Endodermal cell (in vitro differentiated cells): ENCODE results near the gene GALNT14. TPM values are rescaled to one million over a fixed set of nuclear protein-coding genes. Genes with fewer than 3 reads are reported as not detected.

Source experiments
- DNase-seq: peaks from one replicate; pipeline ENCODE4 v3.0.0-alpha.2; 2017
- H3K27ac ChIP-seq: 2 replicates; pipeline ENCODE4 v1.5.1; 2013; ENCODE audit warnings: mild to moderate bottlenecking, low read depth, low read length, moderate library complexity
- H3K27me3 ChIP-seq: 2 replicates; pipeline ENCODE4 v1.6.1; 2013; ENCODE audit warnings: mild to moderate bottlenecking, low read length, moderate library complexity; ENCODE audit not compliant: insufficient read depth, control insufficient read depth, poor library complexity, severe bottlenecking
- H3K36me3 ChIP-seq: 2 replicates; pipeline ENCODE4 v1.7.0; 2013; ENCODE audit warnings: mild to moderate bottlenecking, low read length, moderate library complexity; ENCODE audit not compliant: control insufficient read depth, insufficient read depth
- H3K4me1 ChIP-seq: one replicate; pipeline ENCODE4 v1.7.0; 2013; ENCODE audit warnings: low read length; ENCODE audit not compliant: control insufficient read depth, insufficient read depth
- H3K4me3 ChIP-seq: 2 replicates; pipeline ENCODE4 v1.5.1; 2013; ENCODE audit warnings: mild to moderate bottlenecking, low read length, moderate library complexity
- H3K9ac ChIP-seq: 2 replicates; pipeline ENCODE4 v1.6.1; 2013; ENCODE audit warnings: mild to moderate bottlenecking, low read length, moderate library complexity; ENCODE audit not compliant: poor library complexity, severe bottlenecking; ENCODE audit errors: extremely low read depth
- H3K9me3 ChIP-seq: 2 replicates; pipeline ENCODE4 v1.6.1; 2013; ENCODE audit warnings: mild to moderate bottlenecking, low read length, moderate library complexity; ENCODE audit not compliant: control insufficient read depth
- H3K27ac Mint-ChIP-seq: 2 replicates; pipeline ENCODE4 v1.8.0; 2020; ENCODE audit warnings: mixed read lengths
- H3K27me3 Mint-ChIP-seq: 2 replicates; pipeline ENCODE4 v1.8.0; 2021; ENCODE audit warnings: mild to moderate bottlenecking, mixed read lengths; ENCODE audit not compliant: insufficient read depth
- H3K36me3 Mint-ChIP-seq: 2 replicates; pipeline ENCODE4 v1.8.0; 2020; ENCODE audit warnings: low read depth, mixed read lengths
- H3K4me1 Mint-ChIP-seq: 2 replicates; pipeline ENCODE4 v1.8.0; 2020; ENCODE audit warnings: mixed read lengths
- H3K4me3 Mint-ChIP-seq: 2 replicates; pipeline ENCODE4 v1.8.0; 2020; ENCODE audit warnings: mild to moderate bottlenecking, moderate library complexity, mixed read lengths
- H3K9me3 Mint-ChIP-seq: 2 replicates; pipeline ENCODE4 v1.8.0; 2020; ENCODE audit warnings: mild to moderate bottlenecking, mixed read lengths
- WGBS, 2 experiments: methylation state at CpG; one replicate each; pipeline versions ENCODE4 v1.1.5 to v1.1.7; 2013; ENCODE audit warnings: missing lambda C conversion rate in 2 of 2, mixed read lengths in 1 of 2; ENCODE audit not compliant: insufficient coverage in 1 of 2, insufficient read length in 1 of 2; 5-methylcytosine and 5-hydroxymethylcytosine counted together
- total RNA-seq, 2 donors: library from RNA; stranded (reverse); fragmentation: NEBNext Ultra II Directional in 1 of 2; extraction: Animal tissue kit (Norgen Biotek cat#: 25700) in 1 of 2; gene quantifications; 2 replicates in 1 of 2; 3 replicates in 1 of 2; pipeline ENCODE4 v1.2.1, GENCODE V29; 2021
- TF ChIP-seq, protein P1 (sequence below): fragments of 200-600 bp; sonication (generic); conservative IDR thresholded peaks from 2 replicates; pipeline ENCODE4 v1.5.0; 2021; ENCODE audit warnings: antibody characterized with exemption, mild to moderate bottlenecking

Gene GALNT14
- total RNA-seq, 2 donors from 2014 or later, result 1.4 TPM

GRCh38 chr2:30947686-30948085 is 190.6 kb downstream of the GALNT14 start:
- Mint-ChIP-seq H3K36me3 (no peaks in the 10 kb centered on the region), H3K27me3 (no peaks in the 10 kb centered on the region), H3K4me3 (no peak overlapping the region), H3K27ac (no peak overlapping the region), H3K9me3 (peaks cover 2% of the 10 kb centered on the region), H3K4me1 (no peaks in the 10 kb centered on the region)
- Histone ChIP-seq H3K27me3 (no peaks in the 10 kb centered on the region), H3K9me3 (no peaks in the 10 kb centered on the region), H3K27ac (no peak overlapping the region), H3K36me3 (no peaks in the 10 kb centered on the region), H3K4me3 (no peak overlapping the region), H3K4me1 (no peaks in the 10 kb centered on the region), H3K9ac (no peak overlapping the region)
- DNase-seq, result no peak
- TF ChIP-seq, protein P1, sequence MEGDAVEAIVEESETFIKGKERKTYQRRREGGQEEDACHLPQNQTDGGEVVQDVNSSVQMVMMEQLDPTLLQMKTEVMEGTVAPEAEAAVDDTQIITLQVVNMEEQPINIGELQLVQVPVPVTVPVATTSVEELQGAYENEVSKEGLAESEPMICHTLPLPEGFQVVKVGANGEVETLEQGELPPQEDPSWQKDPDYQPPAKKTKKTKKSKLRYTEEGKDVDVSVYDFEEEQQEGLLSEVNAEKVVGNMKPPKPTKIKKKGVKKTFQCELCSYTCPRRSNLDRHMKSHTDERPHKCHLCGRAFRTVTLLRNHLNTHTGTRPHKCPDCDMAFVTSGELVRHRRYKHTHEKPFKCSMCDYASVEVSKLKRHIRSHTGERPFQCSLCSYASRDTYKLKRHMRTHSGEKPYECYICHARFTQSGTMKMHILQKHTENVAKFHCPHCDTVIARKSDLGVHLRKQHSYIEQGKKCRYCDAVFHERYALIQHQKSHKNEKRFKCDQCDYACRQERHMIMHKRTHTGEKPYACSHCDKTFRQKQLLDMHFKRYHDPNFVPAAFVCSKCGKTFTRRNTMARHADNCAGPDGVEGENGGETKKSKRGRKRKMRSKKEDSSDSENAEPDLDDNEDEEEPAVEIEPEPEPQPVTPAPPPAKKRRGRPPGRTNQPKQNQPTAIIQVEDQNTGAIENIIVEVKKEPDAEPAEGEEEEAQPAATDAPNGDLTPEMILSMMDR, result no peak

GRCh38 chr2:30942419-30942818 is 195.8 kb downstream of the GALNT14 start:
- Histone ChIP-seq H3K36me3 (no peaks in the 10 kb centered on the region), H3K4me1 (no peaks in the 10 kb centered on the region), H3K9ac (no peak overlapping the region), H3K4me3 (no peak overlapping the region), H3K9me3 (no peaks in the 10 kb centered on the region), H3K27me3 (no peaks in the 10 kb centered on the region), H3K27ac (no peak overlapping the region)
- Mint-ChIP-seq H3K27me3 (peaks cover 7% of the 10 kb centered on the region), H3K27ac (no peak overlapping the region), H3K4me1 (peaks cover 1% of the 10 kb centered on the region), H3K9me3 (no peaks in the 10 kb centered on the region), H3K36me3 (no peaks in the 10 kb centered on the region), H3K4me3 (no peak overlapping the region)
- no peak for DNase-seq
- 73 to 80% methylated on average over 2 to 5 of the region's 5 CpGs for WGBS, 2 experiments
- TF ChIP-seq, protein P1, result no peak

- no peak overlapping the region for H3K27ac Mint-ChIP-seq
- 67 to 90% methylated on average over 1 to 2 of the region's 2 CpGs for WGBS, 2 experiments
- no peak overlapping the region for H3K9ac ChIP-seq
- TF ChIP-seq, protein P1, result no peak
- no peaks in the 10 kb centered on the region for H3K9me3 Mint-ChIP-seq
- H3K4me1 Mint-ChIP-seq, result peaks cover 8% of the 10 kb centered on the region
- no peaks in the 10 kb centered on the region for H3K27me3 ChIP-seq
- no peak for DNase-seq
- no peak overlapping the region for H3K27ac ChIP-seq
- H3K36me3 ChIP-seq, result no peaks in the 10 kb centered on the region
- H3K4me3 Mint-ChIP-seq, result no peak overlapping the region
- peaks cover 7% of the 10 kb centered on the region for H3K27me3 Mint-ChIP-seq
- no peaks in the 10 kb centered on the region for H3K36me3 Mint-ChIP-seq
- no peaks in the 10 kb centered on the region for H3K9me3 ChIP-seq
- no peaks in the 10 kb centered on the region for H3K4me1 ChIP-seq
- H3K4me3 ChIP-seq, result no peak overlapping the region
Observed at GRCh38 chr2:30940839-30941238, 197.4 kb downstream of the GALNT14 start.
